Measurements from ENCODE around the gene TRAF6.

GRCh38 chr11:36447947-36448346 lies 62.1 kb downstream of the TRAF6 start:
- no peak for TF ChIP-seq EP300 (IDR thresholded peaks at IDR 0.05)
- TF ChIP-seq CTCF (IDR thresholded peaks at IDR 0.05): no peak
- no peak for TF ChIP-seq POLR2A (IDR thresholded peaks at IDR 0.05; ENCODE audit: low read depth)
- no peak for TF ChIP-seq POLR2AphosphoS5 (IDR thresholded peaks at IDR 0.05)
